Activated T-cell treated with anti-CD3 and anti-CD28 coated beads for 48 hours (primary cell): ENCODE results near the gene CTNNB1.
A peak's percentile ranks its signal among the peaks of the same experiment; 100 is the strongest.

ENCODE experiments used
- DNase-seq: peaks from one replicate; pipeline ENCODE4 v3.0.0-alpha.2; 2020; ENCODE audit warnings: low read depth

Gene CTNNB1

DNA sequence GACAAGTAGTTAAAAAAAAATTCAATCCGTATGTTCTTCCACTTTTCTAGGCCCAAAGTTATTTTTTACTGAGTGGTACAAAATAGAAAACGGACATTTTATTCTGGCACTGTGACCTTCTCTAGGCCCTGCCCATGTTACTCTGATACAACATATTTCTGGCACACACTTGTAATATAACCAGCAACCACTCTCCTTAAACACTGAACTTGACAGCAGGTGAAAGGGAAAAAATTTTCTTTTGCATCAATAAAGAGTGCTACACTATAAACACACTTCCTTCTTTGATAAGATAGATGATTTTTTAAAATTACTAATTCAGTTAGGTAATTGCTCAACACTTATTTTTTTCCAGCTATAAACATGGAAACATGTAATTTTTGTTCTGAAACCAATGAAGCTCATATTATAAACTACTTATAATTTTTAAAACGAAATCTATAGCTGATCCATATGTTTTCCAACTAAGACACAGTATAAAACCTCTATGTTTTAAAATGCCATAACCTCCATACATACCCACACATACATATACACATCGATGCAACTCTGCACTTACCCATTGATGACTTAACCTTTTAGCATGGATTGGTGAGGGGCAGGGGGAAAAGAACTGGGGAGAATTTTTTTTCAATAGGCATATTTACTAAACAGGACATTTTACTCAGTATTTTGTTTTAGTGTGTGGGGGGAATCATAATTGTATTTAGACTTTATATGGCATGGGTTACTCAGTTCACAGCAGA lies 5.3 kb upstream of the CTNNB1 start:
- DNase-seq = no peak

- DNase-seq = no peak
Measured at GRCh38 chr3:41194701-41195100, 4.6 kb upstream of the CTNNB1 start.

DNA sequence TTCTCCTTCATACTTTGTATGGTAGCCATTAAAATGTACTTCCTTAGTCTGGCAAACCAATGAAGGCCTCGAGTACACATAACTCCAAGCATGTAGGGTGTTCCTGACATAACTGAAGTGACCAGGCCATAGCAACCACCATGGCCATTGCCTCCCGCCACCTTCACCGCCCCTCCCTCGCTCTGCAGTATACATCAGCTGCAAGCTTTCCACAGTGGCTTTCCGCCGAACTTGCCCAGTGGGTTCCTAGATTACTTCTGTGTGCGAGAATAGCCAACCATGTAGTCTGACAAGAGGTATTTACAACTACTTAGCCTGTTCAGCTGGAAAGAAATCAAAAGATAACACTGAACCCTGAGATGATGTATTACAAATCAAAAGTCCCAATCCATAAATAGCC lies 3.4 kb upstream of the CTNNB1 start:
- DNase-seq = no peak

DNA sequence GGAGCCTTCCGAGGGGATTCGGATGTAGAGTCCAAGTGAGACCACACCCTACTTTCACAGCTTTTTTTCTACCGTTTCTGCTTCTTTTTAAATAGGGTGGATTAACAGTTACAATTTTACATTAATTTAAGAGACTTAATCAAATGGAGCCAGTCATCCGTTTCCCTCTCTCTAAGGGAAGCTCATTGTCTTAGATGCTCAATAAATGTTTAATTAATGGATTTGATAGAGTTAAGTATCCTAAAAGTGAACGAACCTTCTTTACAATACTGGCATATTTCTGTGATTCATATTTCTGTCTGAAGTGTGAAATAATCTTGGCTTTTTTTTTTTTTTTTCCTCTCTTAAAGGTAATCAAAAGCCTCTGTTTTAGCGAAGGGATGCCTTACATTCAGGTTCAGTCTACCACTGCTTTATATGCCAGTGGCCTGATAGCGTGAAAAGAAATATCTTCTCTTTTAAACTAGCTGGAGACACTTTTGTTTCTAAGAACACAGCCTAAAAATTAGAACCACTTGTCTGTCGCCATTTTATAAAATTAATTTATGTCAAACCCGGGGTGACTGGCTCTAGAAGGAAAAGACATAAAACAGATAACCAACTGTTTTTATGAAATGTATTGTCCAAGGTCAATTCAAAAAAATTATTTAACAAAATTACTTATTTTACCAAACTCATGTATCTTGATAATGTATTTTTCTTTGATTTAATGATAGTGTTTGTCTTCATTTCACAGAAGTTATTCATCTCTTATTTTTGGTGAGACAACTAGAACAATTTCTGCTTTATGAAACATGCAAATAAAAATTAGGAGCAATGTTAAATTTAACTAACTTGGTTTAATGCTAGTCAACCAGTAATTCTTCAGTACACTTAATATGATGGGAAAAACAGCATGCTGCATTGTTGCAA lies 2.5 kb upstream of the CTNNB1 start:
- DNase-seq = no peak

- DNase-seq = no peak
Measured at GRCh38 chr3:41198046-41198445, 1.3 kb upstream of the CTNNB1 start.

GRCh38 chr3:41198526-41198925 lies 779 bp upstream of the CTNNB1 start:
- DNase-seq = peak; percentile 10

DNA sequence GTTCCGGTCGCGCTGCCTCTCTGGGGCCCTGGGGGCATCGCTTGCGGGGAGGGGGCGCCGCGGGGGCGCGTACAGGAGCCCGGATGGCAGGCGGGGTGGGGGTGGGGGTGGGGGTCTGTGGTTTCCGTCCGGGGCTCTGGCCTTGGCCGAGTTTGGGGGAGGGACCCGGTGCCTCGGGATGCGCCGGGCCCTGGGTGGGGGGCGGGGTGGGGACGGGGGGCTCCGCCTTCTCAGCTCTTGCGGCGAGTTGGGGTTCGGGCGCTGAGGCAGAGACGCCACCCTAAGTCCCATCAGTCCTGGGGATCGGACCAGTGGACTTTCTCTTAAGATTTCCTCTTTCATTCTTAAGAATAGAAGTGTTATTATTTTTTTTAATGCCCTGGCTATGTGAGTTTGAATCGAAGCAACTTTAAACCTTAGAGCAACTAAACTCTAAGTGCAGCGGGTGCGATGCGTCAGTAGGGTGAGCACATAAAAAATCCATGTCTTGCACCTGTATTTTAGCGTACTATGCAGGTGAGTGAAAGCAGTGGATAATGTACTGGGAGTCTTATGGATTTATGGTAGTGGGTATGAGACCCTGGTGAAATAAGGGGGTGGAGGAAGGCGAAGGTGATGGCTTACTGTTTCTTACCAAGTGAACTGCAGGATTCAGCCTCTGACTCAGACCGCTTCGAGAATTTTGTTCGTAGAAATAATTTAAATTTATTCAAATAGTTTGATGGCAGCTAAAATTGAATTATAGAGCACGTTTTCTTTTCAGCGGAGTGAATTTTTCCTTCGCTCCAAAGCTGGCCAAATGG lies 762 bp downstream of the CTNNB1 start:
- no peak for DNase-seq

- no peak for DNase-seq
Measured at GRCh38 chr3:41200669-41201021, 1.3 kb downstream of the CTNNB1 start.

DNA sequence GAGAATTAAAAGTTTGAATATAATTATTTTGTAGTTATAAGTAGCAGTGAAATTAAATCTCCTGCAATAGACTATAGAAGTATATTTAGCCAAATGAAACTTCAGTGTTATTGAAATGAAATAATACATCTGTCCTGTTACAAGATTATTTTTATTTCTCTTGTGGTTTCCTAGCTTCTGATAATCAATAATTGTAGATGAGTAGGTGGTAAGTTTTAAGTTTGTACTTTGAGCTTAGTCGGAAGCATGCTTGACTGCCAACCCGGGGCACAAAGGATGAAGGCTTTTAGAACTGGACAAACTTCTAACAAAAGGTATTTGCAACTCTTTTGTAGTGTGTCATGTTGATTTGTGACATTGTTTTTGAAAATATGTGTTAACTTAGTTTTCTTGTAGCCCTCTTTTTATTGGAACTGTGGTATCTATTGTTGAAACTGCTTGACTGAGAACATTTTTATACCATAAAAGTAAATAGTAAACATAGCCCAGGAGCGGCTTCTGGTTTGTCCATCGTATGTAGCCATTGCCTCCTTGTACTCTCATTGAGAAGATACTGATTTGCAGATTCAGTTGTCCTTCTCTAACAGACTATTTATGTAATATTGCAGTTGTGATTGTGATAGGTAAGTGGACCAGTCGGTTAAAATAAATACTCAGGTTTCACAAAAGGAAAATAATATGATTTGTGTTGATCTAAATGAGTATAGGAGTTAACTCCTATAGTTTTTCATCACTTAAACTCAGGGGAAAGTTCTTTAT lies 2.9 kb downstream of the CTNNB1 start:
- DNase-seq = no peak

- DNase-seq = no peak
Measured at GRCh38 chr3:41202834-41203345, 3.6 kb downstream of the CTNNB1 start.

GRCh38 chr3:41204369-41204768 lies 5.1 kb downstream of the CTNNB1 start:
- DNase-seq = no peak

GRCh38 chr3:41205591-41205990 lies 6.3 kb downstream of the CTNNB1 start:
- no peak for DNase-seq

DNA sequence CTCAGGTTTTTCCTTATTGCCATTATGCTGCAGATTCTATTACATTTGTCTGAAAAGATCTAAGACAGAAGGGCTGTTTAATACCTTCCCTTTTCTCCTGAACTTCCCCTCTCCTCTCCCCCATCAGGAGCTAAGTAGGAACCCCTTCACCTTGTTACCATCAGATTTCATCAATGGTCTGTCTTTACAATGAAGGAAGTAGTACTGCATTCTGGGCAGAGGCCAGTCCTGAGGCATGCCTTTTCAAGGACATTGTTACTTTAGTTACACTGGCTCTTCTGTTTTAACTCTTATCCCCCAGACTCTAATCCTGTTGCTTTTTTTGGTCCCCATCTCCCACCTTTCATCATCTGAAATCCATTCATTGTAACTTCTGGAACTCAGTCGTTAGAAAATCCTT lies 8.1 kb downstream of the CTNNB1 start:
- no peak for DNase-seq

DNA sequence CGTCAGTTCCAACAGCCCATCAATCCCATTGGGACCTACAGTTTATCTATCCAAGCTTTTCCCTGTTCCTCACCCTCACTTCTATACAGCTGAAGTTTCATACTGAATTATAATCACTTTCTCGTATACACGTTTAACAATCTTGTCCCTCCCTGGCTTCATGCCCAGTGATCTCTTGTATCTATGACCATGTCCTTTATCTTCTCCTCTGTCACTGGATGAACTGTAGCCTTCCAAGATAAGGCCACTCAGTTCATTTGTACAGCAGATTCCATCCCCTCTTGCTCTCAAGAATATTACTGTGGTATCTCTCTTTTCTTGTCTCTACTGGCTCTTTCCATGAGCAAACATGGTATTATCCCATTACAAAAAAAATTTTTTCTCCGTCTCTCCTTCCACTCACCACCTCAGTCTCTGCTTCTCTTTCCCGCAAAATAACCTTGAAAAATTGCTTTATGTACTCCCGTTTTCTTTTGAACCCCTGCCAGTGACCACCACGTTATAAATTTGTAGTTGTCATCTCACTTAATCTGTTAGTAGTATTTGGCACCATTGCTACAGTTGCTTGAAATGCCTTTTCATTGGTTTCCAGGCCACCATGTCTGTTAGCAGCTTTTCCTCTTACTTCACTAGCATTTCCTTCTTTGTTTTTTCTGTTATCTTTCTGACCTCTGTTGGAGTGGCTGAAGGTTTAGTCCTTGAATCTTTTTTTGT lies 9.4 kb downstream of the CTNNB1 start:
- DNase-seq = no peak

GRCh38 chr3:41209646-41210045 lies 10.3 kb downstream of the CTNNB1 start:
- DNase-seq = no peak

- DNase-seq = no peak
Measured at GRCh38 chr3:41210966-41211365, 11.7 kb downstream of the CTNNB1 start.

GRCh38 chr3:41212088-41212487 lies 12.8 kb downstream of the CTNNB1 start:
- DNase-seq = no peak

DNA sequence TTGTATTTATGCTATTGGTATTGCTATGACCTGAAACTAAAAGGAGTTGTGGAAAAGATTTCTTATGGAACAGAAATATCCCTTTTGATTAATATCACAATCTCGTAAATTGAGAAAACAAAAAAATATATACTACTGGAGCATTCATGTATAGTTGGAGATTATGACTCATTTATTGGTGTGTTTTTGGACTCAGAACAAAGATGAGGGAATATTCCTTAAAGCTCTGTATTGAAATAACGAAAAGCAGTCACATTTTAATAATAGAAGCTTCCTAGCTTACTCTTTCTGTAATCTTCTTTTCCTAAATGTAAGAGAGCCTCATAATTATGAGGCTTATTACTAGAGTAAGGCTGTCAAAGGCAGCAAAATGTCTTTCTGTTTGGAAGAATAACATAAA lies 14.3 kb downstream of the CTNNB1 start:
- no peak for DNase-seq

DNA sequence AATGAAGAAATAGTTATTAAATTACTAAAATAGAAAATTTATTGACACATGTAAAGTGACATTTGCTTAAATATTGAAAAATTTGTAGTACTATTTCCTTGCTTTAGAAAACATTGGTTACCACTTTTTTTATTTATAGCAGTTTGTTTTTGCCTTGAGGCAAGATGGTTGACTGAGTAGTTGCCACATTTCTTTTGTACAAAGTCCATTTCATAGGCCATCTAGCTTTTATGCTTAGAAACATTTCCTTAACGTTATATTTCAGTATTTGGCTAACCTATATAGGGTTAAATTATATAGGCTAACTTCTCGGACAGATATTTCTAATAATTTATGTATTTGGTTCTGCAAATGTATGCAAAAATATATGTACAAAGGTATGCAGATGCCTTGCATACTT lies 17.1 kb downstream of the CTNNB1 start:
- DNase-seq = no peak

DNA sequence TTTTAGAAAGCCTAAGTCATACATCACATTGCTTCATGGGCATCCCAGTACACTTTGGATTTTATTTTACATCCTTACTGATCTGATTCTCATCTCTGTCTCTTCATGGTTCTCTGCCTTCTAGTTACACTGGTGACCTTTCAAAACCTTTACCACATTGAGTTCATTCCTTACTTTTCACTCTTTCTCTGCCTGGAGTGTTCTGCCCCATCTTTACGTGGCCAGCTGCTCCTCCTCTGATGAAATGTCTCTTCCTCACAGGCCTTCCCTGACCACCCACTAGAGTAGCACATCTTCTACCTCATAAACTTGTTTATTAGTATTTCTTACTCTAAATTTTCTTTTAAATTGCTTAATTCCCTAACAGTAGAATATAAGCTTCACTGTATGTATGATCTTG lies 17.7 kb downstream of the CTNNB1 start:
- DNase-seq = no peak

DNA sequence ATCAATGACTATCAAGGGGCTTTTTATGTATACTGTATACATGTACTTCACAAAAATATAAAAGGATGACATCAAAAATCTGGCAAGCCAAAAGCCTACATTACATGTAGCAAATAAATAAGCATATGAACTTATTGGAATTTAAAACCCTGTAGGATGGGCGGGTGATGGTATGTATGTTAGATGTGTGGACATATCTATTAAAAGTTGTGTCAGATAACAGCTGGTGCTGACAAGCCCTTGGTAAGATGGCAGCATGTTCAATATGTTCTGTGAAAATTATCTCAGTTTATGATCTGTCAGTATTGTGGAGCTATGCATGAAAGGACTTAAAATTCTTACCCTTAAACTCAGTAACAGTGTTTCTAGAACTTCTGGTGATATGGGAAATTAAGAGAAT lies 20.1 kb downstream of the CTNNB1 start:
- DNase-seq = no peak
